LNCAP (cell line): ENCODE measurements around the gene CHST3.

ENCODE experiments used
- TF ChIP-seq, protein P1 (sequence below): fragments of 450-650 bp; IDR thresholded peaks from 2 replicates; pipeline ENCODE4 v1.5.1; 2017; ENCODE audit warnings: mild to moderate bottlenecking

Gene CHST3

DNA sequence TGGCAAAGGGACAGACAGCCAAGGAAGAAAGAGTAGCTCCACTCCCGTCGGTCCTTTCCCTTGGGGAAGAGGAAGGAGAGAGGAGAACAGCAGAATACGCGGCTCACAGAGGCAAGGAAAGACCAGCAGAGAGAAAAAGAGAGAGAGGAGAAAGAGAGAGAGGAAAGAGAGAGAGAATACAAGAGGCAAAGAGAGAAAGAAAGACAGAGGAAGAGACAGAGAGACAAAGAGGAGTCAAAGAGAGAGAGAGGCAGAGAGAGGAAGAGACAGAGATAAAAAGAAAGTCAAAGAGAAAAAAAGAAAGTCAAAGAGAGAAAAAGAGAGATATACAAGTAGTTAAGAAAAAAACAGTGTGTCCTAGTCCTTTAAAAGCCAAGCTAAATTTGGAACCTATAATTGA, 23.4 kb upstream of the CHST3 start:
- TF ChIP-seq, protein P1, sequence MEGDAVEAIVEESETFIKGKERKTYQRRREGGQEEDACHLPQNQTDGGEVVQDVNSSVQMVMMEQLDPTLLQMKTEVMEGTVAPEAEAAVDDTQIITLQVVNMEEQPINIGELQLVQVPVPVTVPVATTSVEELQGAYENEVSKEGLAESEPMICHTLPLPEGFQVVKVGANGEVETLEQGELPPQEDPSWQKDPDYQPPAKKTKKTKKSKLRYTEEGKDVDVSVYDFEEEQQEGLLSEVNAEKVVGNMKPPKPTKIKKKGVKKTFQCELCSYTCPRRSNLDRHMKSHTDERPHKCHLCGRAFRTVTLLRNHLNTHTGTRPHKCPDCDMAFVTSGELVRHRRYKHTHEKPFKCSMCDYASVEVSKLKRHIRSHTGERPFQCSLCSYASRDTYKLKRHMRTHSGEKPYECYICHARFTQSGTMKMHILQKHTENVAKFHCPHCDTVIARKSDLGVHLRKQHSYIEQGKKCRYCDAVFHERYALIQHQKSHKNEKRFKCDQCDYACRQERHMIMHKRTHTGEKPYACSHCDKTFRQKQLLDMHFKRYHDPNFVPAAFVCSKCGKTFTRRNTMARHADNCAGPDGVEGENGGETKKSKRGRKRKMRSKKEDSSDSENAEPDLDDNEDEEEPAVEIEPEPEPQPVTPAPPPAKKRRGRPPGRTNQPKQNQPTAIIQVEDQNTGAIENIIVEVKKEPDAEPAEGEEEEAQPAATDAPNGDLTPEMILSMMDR = no peak

DNA sequence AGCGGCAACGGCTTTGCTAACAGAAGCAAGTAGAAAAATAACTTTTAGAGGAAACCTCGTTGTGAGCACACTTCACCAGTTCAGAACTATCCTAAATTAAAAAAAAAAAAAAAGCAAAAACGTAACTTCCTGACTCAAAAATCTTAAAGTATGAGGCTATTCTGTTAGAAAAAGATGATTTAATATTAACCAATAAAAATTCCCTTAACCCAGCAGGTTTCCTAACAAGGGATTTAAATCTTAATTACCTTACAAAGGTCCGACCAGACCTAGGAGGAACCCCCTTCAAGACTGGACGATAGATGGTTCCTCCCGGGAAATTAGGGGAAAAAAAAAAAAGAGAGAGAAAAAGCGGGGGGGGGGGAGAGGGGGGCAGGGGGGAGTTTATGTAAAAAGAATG, 22.9 kb upstream of the CHST3 start:
- TF ChIP-seq, protein P1 = no peak

DNA sequence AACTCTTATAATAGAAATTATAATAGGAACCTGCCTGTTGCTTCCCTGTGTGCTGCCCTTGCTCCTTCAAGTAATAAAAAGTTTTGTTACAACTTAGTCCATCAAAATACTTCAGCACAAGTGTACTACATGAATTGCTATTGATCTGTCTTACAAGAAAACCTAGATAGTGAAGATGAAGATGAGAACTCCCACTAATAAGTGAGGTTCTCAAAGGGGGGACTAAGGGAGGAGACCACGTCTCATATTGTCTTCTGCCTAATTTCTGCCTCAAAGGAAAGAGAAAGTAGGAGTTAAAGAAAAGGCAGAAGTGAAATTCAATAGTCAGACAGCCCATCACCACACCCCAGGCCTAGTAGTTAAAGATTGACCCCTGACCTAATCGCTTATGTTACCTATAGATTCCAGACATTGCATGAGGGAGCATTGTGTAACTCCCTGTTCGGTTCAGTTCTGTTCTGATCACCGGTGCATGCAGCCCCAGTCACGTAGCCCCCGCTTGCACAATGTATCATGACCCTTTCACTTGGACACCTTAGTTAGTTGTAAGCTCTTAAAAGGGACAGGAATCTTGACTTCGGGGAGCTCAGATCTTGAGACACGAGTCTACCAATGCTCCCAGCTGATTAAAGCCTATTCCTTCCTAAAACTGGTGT, 18.2 kb upstream of the CHST3 start:
- TF ChIP-seq, protein P1 = no peak

DNA sequence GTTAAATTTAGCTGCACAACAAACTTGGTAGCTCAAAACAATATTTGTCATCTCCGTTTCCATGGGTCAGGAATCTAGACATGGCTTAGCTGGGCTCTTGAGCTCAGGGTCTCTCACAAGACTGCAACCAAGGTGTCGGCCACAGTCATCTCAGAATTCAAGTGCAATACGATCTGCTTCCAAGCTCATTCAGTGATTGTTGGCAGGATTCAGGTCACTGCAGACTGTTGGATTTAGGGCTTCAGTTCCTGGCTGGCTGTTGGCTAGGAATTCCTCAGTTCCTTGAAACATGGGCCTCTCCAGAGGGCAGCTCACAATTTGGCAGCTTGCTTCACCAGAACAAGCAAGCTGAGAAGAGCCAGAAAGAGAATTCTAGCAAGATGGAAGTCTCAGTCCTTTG, 17.5 kb upstream of the CHST3 start:
- TF ChIP-seq, protein P1 = no peak

DNA sequence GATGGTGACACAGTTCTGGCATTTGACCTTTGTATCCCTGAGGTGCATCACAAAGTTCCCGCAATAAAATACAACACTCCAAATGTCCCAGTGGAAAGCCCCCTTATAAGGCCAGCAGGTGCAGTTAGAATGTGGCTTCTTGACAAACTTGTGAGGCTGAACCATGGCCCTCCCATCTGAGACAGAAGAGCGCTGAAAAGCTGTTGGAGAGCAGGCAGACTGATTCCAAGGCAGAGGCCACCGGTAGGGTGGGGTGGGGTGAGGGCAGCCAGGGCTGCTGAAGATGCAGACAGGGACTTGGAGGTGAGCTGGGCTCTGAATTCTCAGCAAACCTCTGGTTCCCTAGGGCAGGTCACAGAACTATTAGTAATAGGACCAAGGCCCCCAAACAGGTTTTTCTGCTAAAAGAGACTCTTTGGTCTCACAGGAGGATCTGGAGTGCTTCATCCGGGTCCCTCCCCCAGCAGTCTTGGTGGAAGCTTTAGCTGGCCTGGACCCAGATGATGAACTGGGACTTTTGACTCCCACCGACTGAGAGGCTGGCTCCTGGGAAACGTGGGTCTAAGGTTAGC, 15.6 kb upstream of the CHST3 start:
- TF ChIP-seq, protein P1 = no peak

DNA sequence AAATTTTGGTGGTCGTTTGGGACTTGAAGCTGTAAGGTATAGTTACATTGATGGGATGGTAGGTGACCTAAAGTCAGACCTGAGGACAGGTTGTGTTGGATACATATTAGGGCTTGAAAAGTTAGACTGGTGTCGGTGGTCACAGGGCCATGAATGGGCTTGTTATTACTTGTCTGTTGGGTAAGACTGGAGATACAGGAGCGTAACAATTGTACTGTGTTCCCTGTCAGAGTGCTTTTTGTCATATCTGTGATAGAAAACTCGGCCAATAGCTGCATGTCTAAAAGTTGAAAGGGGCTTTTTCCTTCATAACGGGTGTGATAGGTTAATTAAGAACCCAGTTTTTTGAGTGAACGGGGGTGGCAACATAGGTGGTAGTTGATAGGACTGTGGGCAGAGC, 13.5 kb upstream of the CHST3 start:
- TF ChIP-seq, protein P1 = no peak

DNA sequence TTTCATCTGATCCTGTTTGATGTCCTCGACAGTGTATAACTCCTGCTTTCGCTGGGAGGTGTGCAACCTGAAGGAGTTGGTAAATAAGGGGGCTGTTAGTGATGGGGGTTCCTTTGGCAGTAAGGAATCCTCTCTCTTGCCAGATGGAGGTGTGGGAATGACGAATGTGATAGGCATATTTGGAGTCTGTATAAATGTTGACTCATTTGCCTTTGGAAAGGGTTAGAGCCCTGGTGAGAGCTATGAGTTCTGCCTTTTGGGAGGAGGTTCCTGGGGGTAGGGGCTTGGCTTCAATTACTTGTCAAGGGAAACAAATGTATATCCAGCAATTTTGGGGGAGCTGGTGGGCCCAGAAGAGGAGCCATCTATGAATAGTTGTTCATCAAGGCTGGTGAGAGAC, 11.4 kb upstream of the CHST3 start:
- TF ChIP-seq, protein P1 = no peak
